IMR-90 (cell line): ENCODE data around the gene LRRC47.

Experiments
- BHLHE40 ChIP-seq: fragments of 150-350 bp; IDR thresholded peaks from 2 replicates; pipeline ENCODE4 v1.6.1; 2016; ENCODE audit warnings: mild to moderate bottlenecking, low read depth, low read length
- CTCF ChIP-seq: conservative IDR thresholded peaks from 2 replicates; pipeline ENCODE4 v1.5.1; 2012; ENCODE audit warnings: mild to moderate bottlenecking, low read depth, low read length, improper control_type of control experiment
- ELK1 ChIP-seq: fragments of 150-350 bp; IDR thresholded peaks from 2 replicates; pipeline ENCODE4 v1.6.1; 2016; ENCODE audit warnings: low read depth, mild to moderate bottlenecking, low read length, moderate library complexity, borderline replicate concordance
- FOS ChIP-seq: fragments of 150-350 bp; IDR thresholded peaks from 2 replicates; pipeline ENCODE4 v1.6.1; 2016; ENCODE audit warnings: low read depth, low read length
- MAZ ChIP-seq: IDR thresholded peaks from 2 replicates; pipeline ENCODE4 v1.6.1; 2012; ENCODE audit warnings: low read depth, mild to moderate bottlenecking, low read length, improper control_type of control experiment, moderate library complexity, borderline replicate concordance
- MXI1 ChIP-seq: IDR thresholded peaks from 2 replicates; pipeline ENCODE4 v1.6.1; 2012; ENCODE audit warnings: low read depth, mild to moderate bottlenecking, low read length, moderate library complexity, borderline replicate concordance
- POLR2A ChIP-seq: IDR thresholded peaks from 2 replicates; pipeline ENCODE4 v1.6.1; 2012; ENCODE audit warnings: mild to moderate bottlenecking, low read depth, low read length
- RAD21 ChIP-seq: IDR thresholded peaks from 2 replicates; pipeline ENCODE4 v1.6.1; 2012; ENCODE audit warnings: low read length, improper control_type of control experiment
- RFX5 ChIP-seq: IDR thresholded peaks from 2 replicates; pipeline ENCODE4 v1.8.0; 2012; ENCODE audit warnings: low read depth, mild to moderate bottlenecking, low read length, moderate library complexity
- TF ChIP-seq, protein P1 (sequence below): fragments of 150-350 bp; IDR thresholded peaks from 2 replicates; pipeline ENCODE4 v1.6.1; 2017; ENCODE audit warnings: mild to moderate bottlenecking, antibody characterized with exemption, low read length, low read depth

- TF ChIP-seq MAZ (no peak), POLR2A (no peak), RFX5 (no peak), RAD21 (no peak), CTCF (no peak), FOS (no peak), ELK1 (no peak), MXI1 (no peak), BHLHE40 (no peak)
- TF ChIP-seq, protein P1, sequence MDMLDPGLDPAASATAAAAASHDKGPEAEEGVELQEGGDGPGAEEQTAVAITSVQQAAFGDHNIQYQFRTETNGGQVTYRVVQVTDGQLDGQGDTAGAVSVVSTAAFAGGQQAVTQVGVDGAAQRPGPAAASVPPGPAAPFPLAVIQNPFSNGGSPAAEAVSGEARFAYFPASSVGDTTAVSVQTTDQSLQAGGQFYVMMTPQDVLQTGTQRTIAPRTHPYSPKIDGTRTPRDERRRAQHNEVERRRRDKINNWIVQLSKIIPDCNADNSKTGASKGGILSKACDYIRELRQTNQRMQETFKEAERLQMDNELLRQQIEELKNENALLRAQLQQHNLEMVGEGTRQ, result no peak
Observed at GRCh38 chr1:3799976-3800685, 3.8 kb upstream of the LRRC47 start.
